ENCODE results near the gene SPOCK2.

DNA sequence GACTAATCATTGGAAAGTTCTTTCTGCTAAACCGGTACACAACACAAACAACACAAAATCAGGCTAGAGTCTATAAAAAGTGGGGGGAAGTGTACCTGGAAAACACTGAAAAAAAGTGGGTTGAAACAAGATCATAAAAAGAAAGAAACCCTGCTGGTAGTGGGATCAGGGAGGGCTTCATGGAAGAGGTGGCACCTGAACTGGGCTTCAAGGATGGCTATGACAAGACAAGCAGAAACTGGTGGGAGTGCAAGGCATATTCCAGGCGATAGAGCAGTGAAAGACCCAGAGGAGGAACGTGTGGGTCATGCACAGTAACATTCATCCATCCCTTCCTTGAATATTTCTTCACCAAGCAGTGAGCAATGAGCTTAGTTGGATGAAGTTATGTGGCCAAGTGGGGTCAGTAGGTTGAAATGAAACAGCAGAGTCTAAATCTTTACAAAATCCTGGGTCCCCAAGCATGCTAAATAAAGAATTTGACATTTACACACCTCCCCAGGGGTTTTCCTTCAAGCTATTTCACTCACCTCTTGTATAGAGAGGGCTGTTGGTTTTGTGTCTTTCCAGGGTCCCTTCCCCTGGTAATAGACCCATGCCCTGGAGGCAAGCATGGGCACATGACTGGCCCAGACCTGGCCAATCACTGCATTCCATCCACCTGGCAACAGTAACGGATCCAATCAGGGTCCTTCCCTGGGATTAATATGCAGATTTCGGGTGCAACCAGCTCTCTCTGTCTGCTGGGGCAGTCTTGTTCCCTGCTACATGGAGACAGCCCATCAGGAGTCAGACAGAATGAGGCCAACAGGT lies 38.2 kb downstream of the SPOCK2 start:
- TF ChIP-seq POLR2A (IDR thresholded peaks at IDR 0.05) (no peak), CTCF (IDR thresholded peaks at IDR 0.05 in 4 of 5, conservative IDR thresholded peaks at IDR 0.05 in 1 of 5) (no peak)

Measured in gastrocnemius medialis (tissue), 4 donors.